Brain microvascular endothelial cell (primary cell): ENCODE measurements around the gene HPSE.

ENCODE experiments used
- DNase-seq: peaks from one replicate; pipeline ENCODE4 v3.0.0-alpha.2; 2020
- H3K27ac ChIP-seq: fragments of 250-450 bp; sonication (Bioruptor Pico); 2 replicates; pipeline ENCODE4 v1.5.1; 2020; ENCODE audit warnings: mild to moderate bottlenecking, moderate library complexity
- H3K27me3 ChIP-seq: fragments of 250-450 bp; sonication (Bioruptor Pico); replicated peaks from 2 replicates; pipeline ENCODE4 v1.5.1; 2020; ENCODE audit warnings: mild to moderate bottlenecking
- H3K36me3 ChIP-seq: fragments of 250-450 bp; sonication (Bioruptor Pico); replicated peaks from 2 replicates; pipeline ENCODE4 v1.5.1; 2020; ENCODE audit warnings: mild to moderate bottlenecking
- H3K4me3 ChIP-seq: 2 replicates; pipeline ENCODE4 v1.5.1; 2011; ENCODE audit warnings: low read depth, mild to moderate bottlenecking, control low read depth, low read length, moderate library complexity
- in situ Hi-C: cut with HindIII; loops from 2 replicates; pipeline ENCODE4 v1.10.0; 2017; ENCODE audit warnings: low sequenced_read_pairs, low pct_ligation_motif_present
- TF ChIP-seq, protein P1 (sequence below): IDR thresholded peaks from 2 replicates; pipeline ENCODE4 v1.5.1; 2011; ENCODE audit warnings: low read depth, mild to moderate bottlenecking, moderate library complexity, low read length, control low read depth, inconsistent platforms; ENCODE audit errors: missing control alignments

HPSE gene

DNA sequence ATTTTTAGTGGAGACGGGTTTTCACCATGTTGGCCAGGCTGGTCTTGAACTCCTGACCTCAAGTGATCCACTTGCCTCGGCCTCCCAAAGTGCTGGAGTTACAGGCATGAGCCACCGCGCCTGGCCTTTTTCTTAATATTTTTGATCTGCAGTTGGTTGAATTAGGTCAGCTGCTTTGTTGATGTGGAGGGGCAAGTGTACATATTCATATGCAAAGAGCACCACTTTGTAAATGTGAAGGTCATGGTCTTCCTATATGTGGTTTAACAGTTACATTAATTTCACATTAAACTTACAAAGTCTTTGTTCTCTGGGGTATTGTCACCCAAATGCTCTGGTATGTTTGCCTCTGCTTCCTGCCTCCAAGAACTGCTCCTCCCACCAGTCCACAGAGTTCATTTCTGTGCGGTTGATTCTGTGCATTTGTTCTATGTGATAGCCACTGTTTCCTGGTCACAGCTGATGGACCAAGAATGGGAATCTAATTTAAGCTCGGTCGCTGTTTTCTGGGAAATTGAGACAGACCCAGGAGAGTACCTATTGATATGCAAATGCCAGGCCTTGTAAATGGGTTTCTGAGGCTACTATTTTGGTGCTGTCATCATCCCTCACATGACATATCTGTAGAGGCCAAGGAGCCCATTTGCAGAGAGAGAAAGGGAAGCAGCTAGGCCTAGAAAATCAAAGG, 26.9 kb upstream of the HPSE start:
- TF ChIP-seq, protein P1, sequence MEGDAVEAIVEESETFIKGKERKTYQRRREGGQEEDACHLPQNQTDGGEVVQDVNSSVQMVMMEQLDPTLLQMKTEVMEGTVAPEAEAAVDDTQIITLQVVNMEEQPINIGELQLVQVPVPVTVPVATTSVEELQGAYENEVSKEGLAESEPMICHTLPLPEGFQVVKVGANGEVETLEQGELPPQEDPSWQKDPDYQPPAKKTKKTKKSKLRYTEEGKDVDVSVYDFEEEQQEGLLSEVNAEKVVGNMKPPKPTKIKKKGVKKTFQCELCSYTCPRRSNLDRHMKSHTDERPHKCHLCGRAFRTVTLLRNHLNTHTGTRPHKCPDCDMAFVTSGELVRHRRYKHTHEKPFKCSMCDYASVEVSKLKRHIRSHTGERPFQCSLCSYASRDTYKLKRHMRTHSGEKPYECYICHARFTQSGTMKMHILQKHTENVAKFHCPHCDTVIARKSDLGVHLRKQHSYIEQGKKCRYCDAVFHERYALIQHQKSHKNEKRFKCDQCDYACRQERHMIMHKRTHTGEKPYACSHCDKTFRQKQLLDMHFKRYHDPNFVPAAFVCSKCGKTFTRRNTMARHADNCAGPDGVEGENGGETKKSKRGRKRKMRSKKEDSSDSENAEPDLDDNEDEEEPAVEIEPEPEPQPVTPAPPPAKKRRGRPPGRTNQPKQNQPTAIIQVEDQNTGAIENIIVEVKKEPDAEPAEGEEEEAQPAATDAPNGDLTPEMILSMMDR: no peak
- Histone ChIP-seq H3K36me3 (no peaks in the 10 kb centered on the region), H3K27me3 (no peaks in the 10 kb centered on the region), H3K4me3 (no peak overlapping the region), H3K27ac (no peak overlapping the region)
- in situ Hi-C loops: no loop called here
- DNase-seq: no peak

DNA sequence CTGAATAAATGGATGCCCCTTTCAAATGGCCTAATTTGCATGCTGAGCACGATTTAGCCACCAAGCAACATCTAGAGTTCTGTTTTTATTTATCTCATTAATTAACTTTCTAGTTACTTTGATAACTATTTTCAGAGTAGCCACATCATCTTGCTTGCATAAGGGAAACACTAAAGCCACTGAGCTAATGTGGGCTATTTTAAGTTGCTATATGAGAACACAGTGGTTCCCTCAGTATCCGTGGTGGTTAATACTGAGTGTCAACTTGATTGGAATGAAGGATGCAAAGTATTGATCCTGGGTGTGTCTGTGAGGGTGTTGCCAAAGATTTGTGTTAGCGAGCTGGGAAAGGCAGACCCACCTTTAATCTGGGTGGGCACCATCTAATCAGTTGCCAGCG, 25.4 kb upstream of the HPSE start:
- H3K4me3 ChIP-seq: no peak overlapping the region
- TF ChIP-seq, protein P1: no peak
- H3K27ac ChIP-seq: no peak overlapping the region
- DNase-seq: no peak
- in situ Hi-C loops: no loop called here
- H3K27me3 ChIP-seq: no peaks in the 10 kb centered on the region
- H3K36me3 ChIP-seq: no peaks in the 10 kb centered on the region

DNA sequence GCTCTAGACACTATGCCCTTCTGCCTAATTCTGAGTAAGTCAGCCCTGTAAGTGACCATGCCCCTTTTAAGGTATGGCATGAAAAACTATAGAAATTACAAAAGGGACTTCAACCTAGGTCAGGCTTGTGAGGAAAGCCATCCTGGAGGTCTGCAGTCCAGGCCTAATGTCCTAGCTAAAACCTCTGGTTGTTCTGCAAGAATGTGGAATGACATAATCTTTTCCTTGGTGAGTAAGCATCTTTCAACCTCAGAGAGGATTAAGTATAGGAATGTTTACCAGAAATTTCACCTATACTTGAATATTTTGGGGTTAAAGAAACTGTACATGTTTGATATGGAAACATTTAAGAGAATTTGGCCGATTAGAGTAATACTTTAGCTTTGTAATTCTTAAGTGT, 23.8 kb upstream of the HPSE start:
- in situ Hi-C loops: no loop called here
- TF ChIP-seq, protein P1: no peak
- Histone ChIP-seq H3K27me3 (no peaks in the 10 kb centered on the region), H3K36me3 (no peaks in the 10 kb centered on the region), H3K4me3 (no peak overlapping the region), H3K27ac (peak overlapping the region; percentile 47)
- peak; percentile 42 for DNase-seq

DNA sequence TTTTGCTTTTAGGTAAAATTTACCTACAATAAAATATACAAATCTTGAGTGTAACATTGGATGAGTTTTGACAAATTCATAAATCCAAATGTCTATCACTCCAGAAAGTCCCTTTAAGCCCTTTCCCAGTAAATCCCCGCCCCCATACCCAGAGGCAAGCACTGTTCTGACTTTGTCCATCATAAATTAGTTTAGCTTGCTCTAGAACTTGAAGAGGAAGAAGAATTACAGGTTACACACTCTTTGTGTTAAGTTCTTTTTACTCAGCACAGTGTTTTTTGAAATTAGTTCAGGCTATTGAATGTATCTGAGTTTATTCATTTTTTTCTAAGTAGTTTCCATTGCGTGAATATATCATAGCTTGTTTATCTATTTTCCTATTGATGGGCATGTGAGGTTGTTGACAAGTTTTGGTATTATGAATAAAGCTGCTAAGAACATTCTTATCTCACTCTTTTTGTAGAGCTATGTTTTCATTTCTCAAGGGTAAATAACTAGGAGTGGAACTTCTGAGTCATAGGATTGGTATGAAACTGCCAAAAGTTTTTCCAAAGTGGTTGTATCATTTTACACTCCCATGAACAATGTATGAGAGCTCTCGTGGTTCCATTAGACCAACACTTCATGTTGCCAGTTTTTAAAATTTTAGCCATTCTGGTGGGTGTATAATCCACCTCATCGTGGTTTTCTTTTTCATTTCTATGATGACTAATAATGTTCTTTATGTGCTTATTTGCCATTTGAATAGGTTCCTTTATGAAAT, 22.4 kb upstream of the HPSE start:
- Histone ChIP-seq H3K36me3 (no peaks in the 10 kb centered on the region), H3K4me3 (no peak overlapping the region), H3K27me3 (no peaks in the 10 kb centered on the region), H3K27ac (peak overlapping the region; percentile 47)
- TF ChIP-seq, protein P1: no peak
- peak; percentile 79 for DNase-seq
- in situ Hi-C loops: no loop called here

DNA sequence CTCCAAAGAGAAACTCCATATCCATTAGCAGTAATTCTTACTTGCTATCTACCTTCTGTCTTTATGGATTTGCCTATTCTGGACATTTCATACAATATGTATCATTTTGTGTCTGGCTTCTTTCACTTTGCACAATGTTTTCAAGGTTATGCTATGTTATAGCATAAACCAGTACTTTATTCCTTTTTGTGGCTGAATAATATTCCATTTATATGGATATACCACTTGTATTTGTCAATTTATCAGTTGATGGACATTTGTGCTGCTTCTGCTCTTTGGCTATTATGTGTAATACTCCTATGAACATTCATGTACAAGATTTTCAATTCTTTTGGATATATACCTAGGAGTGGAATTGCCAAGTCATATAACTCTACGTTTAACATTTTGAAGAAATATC, 18.9 kb upstream of the HPSE start:
- Histone ChIP-seq H3K4me3 (no peak overlapping the region), H3K27ac (no peak overlapping the region), H3K36me3 (no peaks in the 10 kb centered on the region), H3K27me3 (no peaks in the 10 kb centered on the region)
- TF ChIP-seq, protein P1: no peak
- in situ Hi-C loops: no loop called here
- no peak for DNase-seq
